HepG2 (cell line): Measurements from ENCODE around the gene C10orf120.

Experiments
- ASH2L ChIP-seq: fragments of 300-600, 200-600 bp; sonication (generic); IDR thresholded peaks from 2 replicates; pipeline ENCODE4 v1.7.0; 2017; ENCODE audit warnings: low read depth, mild to moderate bottlenecking, moderate library complexity, mixed read lengths, low read length; ENCODE audit not compliant: insufficient read length
- CTCF ChIP-seq: sonication (generic); formaldehyde crosslinking; IDR thresholded peaks from 2 replicates; pipeline ENCODE4 v1.5.0; 2020; ENCODE audit warnings: mild to moderate bottlenecking, missing genetic modification reagents, moderate library complexity
- ETS1 ChIP-seq: sonication (generic); formaldehyde crosslinking; IDR thresholded peaks from 2 replicates; pipeline ENCODE4 v1.4.0; 2020; ENCODE audit warnings: missing genetic modification reagents
- EZH2 ChIP-seq: conservative IDR thresholded peaks from 2 replicates; pipeline ENCODE4 v1.6.1; 2012; ENCODE audit warnings: mild to moderate bottlenecking, low read depth, low read length, moderate library complexity
- JUN ChIP-seq: sonication (generic); formaldehyde crosslinking; IDR thresholded peaks from 2 replicates; pipeline ENCODE4 v1.4.0; 2020; ENCODE audit warnings: mild to moderate bottlenecking, missing genetic modification reagents
- KLF15 ChIP-seq: sonication (generic); formaldehyde crosslinking; IDR thresholded peaks from 2 replicates; pipeline ENCODE4 v1.8.1; 2023; ENCODE audit warnings: borderline replicate concordance, mild to moderate bottlenecking, inconsistent platforms, missing genetic modification reagents, mixed read lengths
- MYC ChIP-seq: sonication (generic); formaldehyde crosslinking; IDR thresholded peaks from 2 replicates; pipeline ENCODE4 v1.9.0; 2021; ENCODE audit warnings: missing genetic modification reagents, borderline replicate concordance
- RARG ChIP-seq: sonication (generic); formaldehyde crosslinking; IDR thresholded peaks from 2 replicates; pipeline ENCODE4 v1.4.0; 2020; ENCODE audit warnings: low read depth, mild to moderate bottlenecking, missing genetic modification reagents
- ZGPAT ChIP-seq: IDR thresholded peaks from 2 replicates; pipeline ENCODE4 v1.6.1; 2016; ENCODE audit warnings: mild to moderate bottlenecking
- ZNF782 ChIP-seq: sonication (generic); formaldehyde crosslinking; IDR thresholded peaks from 2 replicates; pipeline ENCODE4 v1.4.0; 2020; ENCODE audit warnings: missing genetic modification reagents, mild to moderate bottlenecking, borderline replicate concordance

GRCh38 chr10:122710576-122710975 is 10.9 kb upstream of the C10orf120 start:
- TF ChIP-seq JUN (no peak), MYC (CRISPR knock-in tag) (no peak), EZH2 (no peak), ZNF782 (CRISPR knock-in tag) (no peak), CTCF (CRISPR knock-in tag) (no peak), KLF15 (CRISPR knock-in tag) (no peak), ZGPAT (CRISPR knock-in tag) (no peak), ASH2L (no peak), ETS1 (CRISPR knock-in tag) (no peak), RARG (CRISPR knock-in tag) (no peak)
